Measurements from ENCODE around the gene PDXK.

The PDXK gene

GRCh38 chr21:43764576-43765495 lies 45.9 kb downstream of the PDXK start:
- DNase-seq, result no peak

GRCh38 chr21:43766734-43767497 lies 48.0 kb downstream of the PDXK start:
- no peak for DNase-seq

GRCh38 chr21:43767498-43767983 lies 48.6 kb downstream of the PDXK start:
- no peak for DNase-seq

DNA sequence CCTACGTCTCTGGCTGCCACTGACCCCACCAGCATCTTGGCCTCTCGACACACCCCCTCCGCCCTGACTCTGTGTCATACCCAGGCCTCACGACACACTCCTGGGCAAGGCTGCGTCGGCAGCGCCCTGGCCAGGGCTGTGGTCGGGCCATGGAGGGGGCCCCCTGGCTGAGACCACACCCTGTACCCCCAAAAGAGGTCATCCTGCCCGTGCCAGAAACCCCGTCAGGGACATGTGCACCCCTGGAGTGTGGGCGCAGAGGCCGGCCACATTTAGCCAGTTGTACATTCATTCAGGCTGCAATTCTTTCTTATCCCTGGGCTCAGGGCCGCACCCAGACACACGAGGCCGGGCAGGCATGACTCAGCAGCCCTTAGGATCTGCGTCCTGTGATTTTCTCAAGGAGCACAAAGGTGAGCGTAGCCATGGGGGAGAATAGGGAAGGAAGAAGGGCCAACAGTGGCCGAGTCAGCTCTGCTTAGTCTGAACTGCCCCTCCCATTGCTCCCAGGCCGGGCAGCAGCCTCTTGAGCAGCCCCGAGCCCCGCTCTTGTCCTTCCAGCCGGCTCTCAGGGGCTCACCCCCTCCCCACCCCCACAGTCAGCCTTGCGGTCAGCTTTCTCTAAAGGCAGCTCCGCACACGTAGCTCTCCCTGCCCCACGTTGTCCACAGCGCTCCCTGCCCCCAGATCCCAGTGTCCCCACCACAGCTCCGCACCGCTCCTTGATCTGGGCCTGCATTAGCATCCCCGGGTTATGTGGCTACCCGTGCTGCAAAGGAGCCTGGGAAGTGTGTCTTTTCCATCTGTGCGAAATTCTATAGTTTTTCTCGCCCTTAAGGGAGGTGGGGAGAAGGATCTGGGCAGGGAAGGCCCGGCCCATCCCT lies 49.3 kb downstream of the PDXK start:
- DNase-seq, result no peak

DNA sequence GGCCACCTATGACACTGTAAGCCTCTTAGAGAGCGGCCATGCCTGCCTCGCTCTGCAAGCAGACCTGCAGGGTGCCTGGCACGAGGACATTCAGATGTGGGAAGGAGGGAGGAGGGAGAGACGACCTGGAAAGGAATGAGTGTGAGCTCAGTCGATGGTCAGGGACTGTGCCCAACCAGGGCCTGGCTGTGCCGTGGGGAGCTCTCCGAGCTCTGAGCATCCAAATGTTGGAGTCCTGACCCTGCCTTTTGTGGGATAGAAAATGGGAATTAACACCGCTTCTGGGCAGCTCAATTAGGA lies 49.9 kb downstream of the PDXK start:
- DNase-seq, result no peak

DNA sequence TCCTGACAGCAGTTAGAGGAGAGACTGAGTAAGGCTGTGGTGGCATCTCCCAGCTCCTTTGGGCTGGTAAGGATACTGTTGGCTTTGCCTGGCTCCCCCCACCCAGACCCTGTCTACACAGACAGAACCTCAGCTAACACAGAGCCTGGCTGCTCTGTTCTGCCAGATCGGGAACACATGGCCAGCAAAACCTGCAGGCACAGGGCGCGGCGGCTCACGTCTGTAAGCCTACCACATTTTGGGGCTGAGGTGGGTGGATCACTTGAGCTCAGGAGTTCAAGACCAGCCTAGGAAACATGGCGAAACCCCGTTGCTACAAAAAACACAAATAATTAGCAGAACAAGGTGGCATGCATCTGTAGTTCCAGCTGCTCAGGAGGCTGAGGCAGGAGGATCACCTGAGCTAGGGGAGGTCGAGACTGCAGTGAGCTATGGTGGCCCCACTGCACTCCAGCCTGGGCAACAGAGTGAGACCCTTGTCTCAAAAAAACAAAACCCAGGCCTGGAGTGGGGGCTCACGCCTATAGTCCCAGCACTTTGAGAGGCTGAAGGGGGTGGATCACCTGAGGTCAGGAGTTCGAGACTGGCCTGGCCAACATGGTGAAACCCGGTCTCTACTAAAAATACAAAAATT lies 50.5 kb downstream of the PDXK start:
- DNase-seq, result no peak

DNA sequence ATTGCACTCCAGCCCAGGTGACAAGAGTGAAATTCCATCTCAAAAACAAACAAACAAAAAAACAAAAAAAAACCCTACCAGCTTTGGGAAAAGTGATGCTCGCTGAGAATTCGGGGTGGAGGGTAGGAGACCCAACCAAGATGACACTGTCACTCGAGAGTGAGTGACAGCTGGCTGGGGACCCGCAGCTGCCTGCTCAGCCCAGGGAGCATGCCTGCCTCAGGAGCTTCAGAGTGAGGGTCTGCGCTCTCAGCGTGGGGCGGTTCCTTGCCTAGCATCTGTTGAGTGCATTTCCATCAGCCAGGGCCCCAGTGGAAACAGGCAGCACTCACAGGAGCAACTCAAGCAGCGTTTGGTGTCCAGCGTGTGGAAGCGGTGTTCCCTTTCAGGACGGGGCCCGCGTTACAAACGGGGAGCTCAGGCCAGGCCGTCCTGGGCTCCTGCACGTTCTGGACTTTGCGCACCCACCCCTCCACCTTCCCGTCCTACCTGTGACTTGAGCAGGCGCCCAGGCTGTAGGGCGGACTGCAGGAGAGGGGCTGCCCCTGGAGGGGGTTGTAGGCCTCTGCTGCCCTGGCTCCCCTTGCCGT lies 51.2 kb downstream of the PDXK start:
- no peak for DNase-seq

DNA sequence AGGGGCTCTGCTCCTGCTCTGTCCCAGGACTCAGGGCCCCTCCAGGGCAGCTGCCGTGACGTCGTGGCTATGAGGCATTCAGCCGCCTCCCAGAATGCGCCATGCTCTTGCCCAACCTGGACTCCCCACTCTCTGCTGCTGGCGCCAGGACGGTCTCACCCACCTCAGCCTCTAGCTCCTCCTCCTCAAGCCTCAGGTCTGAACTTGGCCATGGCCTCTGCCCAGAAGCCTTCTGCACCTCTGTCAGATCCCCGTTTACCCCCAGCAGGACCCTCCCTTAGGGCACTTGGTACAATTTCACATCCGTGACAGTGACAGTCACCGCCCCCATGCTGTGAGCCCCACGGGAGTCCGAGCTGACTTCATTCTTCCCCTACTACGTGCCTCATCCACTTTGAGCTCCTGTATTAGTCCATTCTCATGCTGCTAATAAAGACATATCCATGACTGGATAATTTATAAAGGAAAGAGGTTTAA lies 52.3 kb downstream of the PDXK start:
- no peak for DNase-seq

DNA sequence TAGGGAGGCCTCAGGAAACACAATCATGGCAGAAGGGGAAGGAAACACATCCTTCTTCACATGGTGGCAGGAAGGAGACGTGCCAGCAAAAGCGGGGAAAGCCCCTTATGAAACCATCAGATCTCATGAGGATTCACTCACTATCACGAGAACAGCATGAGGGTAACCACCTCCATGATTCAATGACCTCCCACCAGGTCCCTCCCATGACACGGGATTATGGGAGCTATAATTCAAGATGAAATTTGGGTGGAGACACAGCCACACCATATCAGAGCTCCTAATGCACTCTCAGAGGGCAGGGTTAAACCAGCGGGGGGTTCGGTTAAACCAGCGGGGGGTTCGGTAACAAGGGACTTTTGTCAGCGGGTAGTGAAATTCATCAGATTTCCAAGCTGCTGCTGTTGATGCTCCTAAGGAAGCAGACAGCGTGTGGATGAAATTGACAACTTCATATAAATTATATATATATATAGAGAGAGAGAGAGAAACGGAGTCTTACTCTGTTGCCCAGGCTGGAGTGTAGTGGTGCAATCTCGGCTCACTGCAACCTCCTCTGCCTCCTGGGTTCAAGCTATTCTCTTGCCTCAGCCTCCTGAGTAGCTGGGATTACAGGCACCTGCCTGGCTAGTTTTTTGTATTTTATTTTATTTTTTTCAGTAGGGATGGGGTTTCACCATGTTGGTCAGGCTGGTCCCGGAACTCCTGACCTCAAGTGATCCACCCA lies 52.9 kb downstream of the PDXK start:
- no peak for DNase-seq

- no peak for DNase-seq
Observed at GRCh38 chr21:43772425-43772821, 53.5 kb downstream of the PDXK start.

- no peak for DNase-seq
Observed at GRCh38 chr21:43774163-43774562, 55.2 kb downstream of the PDXK start.

DNA sequence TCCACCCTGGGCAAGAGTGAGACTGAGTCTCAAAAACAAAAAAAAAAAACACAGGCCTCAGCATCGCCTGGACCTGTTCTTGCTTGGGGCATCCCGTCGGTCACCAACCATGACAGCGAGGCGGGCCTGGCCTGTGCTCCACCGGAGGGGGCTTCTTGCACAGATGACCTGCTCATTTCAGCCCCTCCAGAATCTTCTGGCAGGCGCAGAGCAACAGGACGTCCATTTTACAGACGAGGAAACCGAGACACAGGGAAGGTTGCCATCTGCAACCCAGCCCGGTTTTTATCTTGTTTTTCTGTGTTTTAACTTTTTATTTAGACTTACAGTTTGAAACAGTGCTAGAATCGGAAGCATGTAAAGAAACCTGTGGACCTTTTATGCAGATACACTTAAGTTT lies 56.3 kb downstream of the PDXK start:
- no peak for DNase-seq

GRCh38 chr21:43775795-43776430 lies 57.0 kb downstream of the PDXK start, which contains the start of gene CSTB:
Gene CSTB (minus strand): TSS chr21:43776308. CDS start chr21:43776269, 39 bp downstream.
- DNase-seq, result peak; percentile 85 to 88

DNA sequence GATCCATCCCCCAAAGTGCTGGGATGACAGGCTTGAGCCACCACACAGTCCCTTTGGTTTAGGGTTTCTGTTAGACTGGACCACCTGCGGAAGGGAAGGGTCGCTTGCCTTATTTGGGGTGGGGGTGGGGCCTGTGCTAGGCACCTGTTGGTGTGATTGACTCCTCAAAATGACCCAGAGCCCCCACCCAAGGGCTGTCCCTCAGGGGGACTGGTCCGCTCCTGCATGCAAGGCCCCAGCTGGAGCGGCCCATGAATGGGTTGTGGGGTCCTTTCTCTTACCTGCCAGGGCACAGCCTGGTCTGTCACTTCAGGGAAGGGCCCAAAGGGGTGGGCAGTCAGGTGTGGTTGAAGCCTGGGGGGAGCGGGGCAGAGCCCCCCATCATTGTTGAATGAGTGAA lies 59.0 kb downstream of the PDXK start:
- DNase-seq, result no peak

DNA sequence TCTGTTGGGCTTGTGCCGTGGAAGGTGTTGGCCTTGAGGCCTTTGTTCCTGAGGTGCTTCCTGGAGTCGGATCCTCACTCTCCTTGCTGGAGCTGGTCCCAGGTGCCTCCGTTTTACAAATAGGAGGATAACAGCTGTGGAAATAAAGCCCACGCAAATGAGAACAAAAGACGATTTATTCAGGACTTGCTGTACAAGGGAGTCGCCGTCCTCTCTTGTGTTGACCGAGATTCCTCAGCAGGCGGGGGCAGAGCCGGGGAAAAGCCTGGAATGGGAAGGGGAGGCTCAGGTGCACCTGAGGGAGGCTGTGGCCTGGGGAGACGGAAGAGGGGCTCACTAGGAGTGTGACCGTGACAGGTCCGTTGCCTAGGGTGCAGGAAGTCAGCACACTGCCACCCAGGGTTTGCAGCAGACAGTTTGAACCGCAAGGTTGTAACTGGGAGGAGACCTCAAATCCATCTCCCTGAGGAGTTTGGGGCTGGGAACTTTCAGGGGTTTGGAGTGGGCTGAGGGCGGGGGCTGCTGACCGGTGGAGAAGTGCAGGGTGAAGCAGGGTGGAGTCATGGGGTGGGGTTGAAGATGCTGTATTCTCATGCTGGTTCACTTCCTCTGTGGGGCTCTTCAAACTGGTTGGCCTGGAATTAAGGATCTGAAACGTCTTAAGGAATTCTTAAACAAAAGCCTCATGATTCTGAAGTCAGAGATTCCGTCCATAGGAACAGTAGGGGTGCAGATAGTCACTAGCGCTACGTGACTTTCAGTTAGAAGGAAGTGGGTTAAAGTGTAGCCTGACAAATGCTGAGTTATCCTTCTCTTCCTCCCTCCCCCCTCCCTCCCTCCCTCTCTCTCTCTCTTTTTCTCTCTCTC lies 59.8 kb downstream of the PDXK start:
- DNase-seq, result no peak

- no peak for DNase-seq
Observed at GRCh38 chr21:43779660-43780059, 60.7 kb downstream of the PDXK start.

GRCh38 chr21:43781846-43782245 lies 62.9 kb downstream of the PDXK start:
- no peak for DNase-seq

- DNase-seq, result no peak
Observed at GRCh38 chr21:43782431-43783097, 63.6 kb downstream of the PDXK start.

- no peak for DNase-seq
Observed at GRCh38 chr21:43783098-43783700, 64.3 kb downstream of the PDXK start.

Data from stimulated activated CD4-positive, alpha-beta T cell treated with anti-CD3 and anti-CD28 coated beads, Interleukin-2, amount 100 ng/mL, for 24 hours (primary cell).